Stomach (tissue), 9 donors: ENCODE data around the gene IST1. TPM values are rescaled to one million over a fixed set of nuclear protein-coding genes. Genes with fewer than 3 reads are reported as not detected.

ENCODE experiments used
- DNase-seq, 2 donors: peaks; one replicate each; pipeline versions ENCODE4 v3.0.0 to v3.0.0-alpha.2; 2013 to 2019
- H3K27ac ChIP-seq, 5 donors: fragments of 200-600 bp in 4 of 5; sonication (generic) in 4 of 5; one replicate each; pipeline ENCODE4 v1.5.1; 2013 to 2019; ENCODE audit warnings: mild to moderate bottlenecking in 1 of 5, moderate library complexity in 1 of 5
- H3K27me3 ChIP-seq, 3 donors: fragments of 200-600 bp; sonication (generic); one replicate each; pipeline ENCODE4 v1.5.1; 2017 to 2019; ENCODE audit warnings: mixed run types in 1 of 3
- H3K36me3 ChIP-seq, 4 donors: fragments of 200-600 bp; sonication (generic); 1 replicate in 3 of 4; 2 replicates in 1 of 4; pipeline ENCODE4 v1.5.1; 2016 to 2019
- H3K4me1 ChIP-seq, 4 donors: fragments of 200-600 bp; sonication (generic); one replicate each; pipeline ENCODE4 v1.5.1; 2016 to 2019
- H3K4me3 ChIP-seq, 4 donors: fragments of 200-600 bp; sonication (generic) in 3 of 4; one replicate each; pipeline ENCODE4 v1.5.1; 2016 to 2019; ENCODE audit warnings: mild to moderate bottlenecking in 1 of 4
- H3K9me3 ChIP-seq, 4 donors: fragments of 200-600 bp; sonication (generic); one replicate each; pipeline ENCODE4 v1.5.1; 2016 to 2019
- EP300 ChIP-seq: sonication (generic); formaldehyde crosslinking; IDR thresholded peaks from one replicate; pipeline ENCODE4 v1.6.1; 2017; ENCODE audit warnings: antibody characterized with exemption
- POLR2A ChIP-seq, 4 donors: fragments of 450-650 bp; IDR thresholded peaks; one replicate each; pipeline ENCODE4 v1.6.1; 2016; ENCODE audit warnings: antibody characterized with exemption in 4 of 4, control low read depth in 2 of 4, mild to moderate bottlenecking in 1 of 4, moderate library complexity in 1 of 4
- POLR2AphosphoS5 ChIP-seq, 3 donors: sonication (generic); formaldehyde crosslinking; IDR thresholded peaks; one replicate each; pipeline ENCODE4 v1.6.1; 2016; ENCODE audit warnings: antibody characterized with exemption in 3 of 3
- WGBS, 5 donors: extraction: QIAGEN DNeasy Blood & Tissue Kit in 3 of 5; methylation state at CpG; one replicate each; pipeline versions ENCODE4 v1.1.5 to v1.1.7; 2013 to 2018; 5-methylcytosine and 5-hydroxymethylcytosine counted together
- intact Hi-C: fragments of 100-400 bp; cut with DNase I; formaldehyde crosslinking; loops from one replicate; pipeline ENCODE4 v1.15.1; 2023; ENCODE audit warnings: low total_unique reads
- polyA plus RNA-seq, 3 donors: library from polyadenylated mRNA; stranded (reverse); fragments of 200-250 nt; gene quantifications; one replicate each; pipeline ENCODE4 v1.2.3, GENCODE V29; 2013
- total RNA-seq, 5 donors: library from RNA; depleted of rRNA; stranded (reverse); fragments of >200 nt; gene quantifications; one replicate each; pipeline versions ENCODE4 v1.1.0 to v1.2.3, GENCODE V29; 2014 to 2016
- TF ChIP-seq, protein P1 (sequence below), 7 experiments: fragments of 450-650 bp in 4 of 7; fragments of 200-600 bp in 3 of 7; sonication (generic) in 3 of 7; IDR thresholded peaks; one replicate each; pipeline ENCODE4 v1.5.1; 2016 to 2019; ENCODE audit warnings: antibody characterized with exemption in 7 of 7, control low read depth in 2 of 7, mild to moderate bottlenecking in 1 of 7
- donor health status: healthy with polysubstance abuse.
- donor health status: Bipolar disorder and iron deficiency.
- donor health status: healthy.

Gene IST1
- total and polyA plus RNA-seq, 8 donors: 76.0 to 270 (median 160) TPM

DNA sequence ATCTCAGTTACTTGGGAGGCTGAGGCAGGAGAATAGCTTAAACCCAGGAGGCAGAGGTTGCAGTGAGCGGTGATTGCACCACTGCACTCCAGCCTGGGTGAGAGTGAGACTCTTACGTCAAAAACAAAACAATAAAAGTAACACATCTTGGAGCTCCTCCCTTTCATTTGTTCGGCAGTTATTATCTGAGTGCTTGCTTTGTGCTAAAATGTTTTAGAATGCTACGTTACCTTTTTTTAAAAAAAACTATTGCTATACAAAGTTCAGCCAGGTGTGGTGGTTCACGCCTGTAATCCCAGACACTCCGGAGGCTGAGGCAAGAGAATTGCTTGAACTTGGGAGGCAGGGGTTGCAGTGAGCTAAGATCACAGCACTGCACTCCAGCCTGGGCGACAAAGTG lies 15.8 kb downstream of the IST1 start:
- intact Hi-C loops: no loop called here
- H3K36me3 ChIP-seq: peaks cover 0 to 28% (median 14%) of the 10 kb centered on the region in 4 donors
- no peak overlapping the region for H3K27ac ChIP-seq
- no peaks in the 10 kb centered on the region for H3K9me3 ChIP-seq
- no peak overlapping the region for H3K4me3 ChIP-seq
- no peak for DNase-seq
- H3K27me3 ChIP-seq: no peaks in the 10 kb centered on the region
- peaks cover 21 to 96% (median 57%) of the 10 kb centered on the region in 4 donors for H3K4me1 ChIP-seq
- TF ChIP-seq POLR2AphosphoS5 (IDR thresholded peaks at IDR 0.05) (no peak), POLR2A (IDR thresholded peaks at IDR 0.05) (no peak), EP300 (no peak)
- TF ChIP-seq, protein P1, sequence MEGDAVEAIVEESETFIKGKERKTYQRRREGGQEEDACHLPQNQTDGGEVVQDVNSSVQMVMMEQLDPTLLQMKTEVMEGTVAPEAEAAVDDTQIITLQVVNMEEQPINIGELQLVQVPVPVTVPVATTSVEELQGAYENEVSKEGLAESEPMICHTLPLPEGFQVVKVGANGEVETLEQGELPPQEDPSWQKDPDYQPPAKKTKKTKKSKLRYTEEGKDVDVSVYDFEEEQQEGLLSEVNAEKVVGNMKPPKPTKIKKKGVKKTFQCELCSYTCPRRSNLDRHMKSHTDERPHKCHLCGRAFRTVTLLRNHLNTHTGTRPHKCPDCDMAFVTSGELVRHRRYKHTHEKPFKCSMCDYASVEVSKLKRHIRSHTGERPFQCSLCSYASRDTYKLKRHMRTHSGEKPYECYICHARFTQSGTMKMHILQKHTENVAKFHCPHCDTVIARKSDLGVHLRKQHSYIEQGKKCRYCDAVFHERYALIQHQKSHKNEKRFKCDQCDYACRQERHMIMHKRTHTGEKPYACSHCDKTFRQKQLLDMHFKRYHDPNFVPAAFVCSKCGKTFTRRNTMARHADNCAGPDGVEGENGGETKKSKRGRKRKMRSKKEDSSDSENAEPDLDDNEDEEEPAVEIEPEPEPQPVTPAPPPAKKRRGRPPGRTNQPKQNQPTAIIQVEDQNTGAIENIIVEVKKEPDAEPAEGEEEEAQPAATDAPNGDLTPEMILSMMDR (IDR thresholded peaks at IDR 0.05): no peak
- 74 to 84% (median 75%) methylated on average over 7 of the region's 7 CpGs for WGBS, 5 donors

DNA sequence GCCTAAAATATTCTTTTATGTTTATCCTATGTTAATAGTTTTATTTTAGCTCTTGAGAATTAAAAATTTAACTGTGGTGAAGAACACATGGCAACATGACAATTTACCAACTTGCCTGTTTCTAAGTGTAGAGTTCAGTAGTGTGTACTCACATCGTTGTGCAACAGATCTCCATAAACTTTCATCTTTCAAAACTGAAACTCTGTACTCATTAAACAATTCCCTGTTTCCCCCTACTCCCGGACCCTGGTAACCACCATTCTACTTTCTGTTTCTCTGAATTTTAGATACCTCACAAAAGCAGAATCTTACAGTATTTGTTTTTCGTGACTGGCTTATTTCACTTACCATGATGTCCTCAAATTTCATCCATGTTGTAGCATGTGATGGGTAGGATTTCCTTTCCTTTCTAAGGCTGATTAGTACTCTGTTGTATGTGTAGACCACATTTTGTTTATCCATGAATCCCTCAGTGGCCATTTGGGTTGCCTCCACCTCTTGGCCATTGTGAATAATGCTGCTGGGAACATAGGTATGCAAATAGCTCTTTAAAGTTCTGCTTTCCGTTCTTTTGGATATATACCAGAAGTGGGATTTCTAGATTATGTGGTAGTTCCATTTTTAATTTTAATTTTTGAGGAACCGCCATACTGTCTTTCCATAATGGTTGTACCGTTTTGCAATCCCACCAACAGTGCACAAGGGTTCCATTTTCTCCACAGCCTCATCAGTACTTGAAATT lies 17.4 kb downstream of the IST1 start:
- H3K4me3 ChIP-seq: no peak overlapping the region
- DNase-seq: no peak
- no peaks in the 10 kb centered on the region for H3K9me3 ChIP-seq
- WGBS, 5 donors: 78 to 88% (median 84%) methylated on average over 6 of the region's 6 CpGs
- intact Hi-C loops: no loop called here
- H3K27ac ChIP-seq: no peak overlapping the region
- TF ChIP-seq, protein P1 (IDR thresholded peaks at IDR 0.05): no peak
- TF ChIP-seq POLR2A (IDR thresholded peaks at IDR 0.05) (no peak), POLR2AphosphoS5 (IDR thresholded peaks at IDR 0.05) (no peak), EP300 (no peak)
- H3K4me1 ChIP-seq: peaks cover 21 to 96% (median 58%) of the 10 kb centered on the region in 4 donors
- peaks cover 0 to 43% (median 29%) of the 10 kb centered on the region in 4 donors for H3K36me3 ChIP-seq
- no peaks in the 10 kb centered on the region for H3K27me3 ChIP-seq

DNA sequence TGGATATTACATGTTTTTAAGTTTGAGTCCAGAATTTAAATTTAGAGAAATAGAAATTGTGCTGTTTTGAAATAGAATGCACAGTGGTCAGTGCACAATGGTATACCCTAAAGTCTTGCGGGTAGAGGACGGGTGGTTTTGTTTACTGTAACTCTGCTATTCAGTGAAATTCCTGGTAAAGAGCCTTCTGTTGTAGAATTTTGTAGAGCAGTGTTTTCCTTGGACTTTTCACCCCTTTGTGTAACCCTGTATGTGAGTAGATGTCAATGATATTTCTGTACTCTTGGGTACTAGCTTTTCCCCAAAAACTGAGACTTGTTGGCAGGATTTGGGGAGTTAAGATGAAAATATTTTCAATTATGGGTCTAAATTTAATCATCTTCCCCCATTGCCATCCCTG lies 19.5 kb downstream of the IST1 start:
- peaks cover 14 to 96% (median 50%) of the 10 kb centered on the region in 4 donors for H3K4me1 ChIP-seq
- no peaks in the 10 kb centered on the region for H3K9me3 ChIP-seq
- 45 to 56% (median 48%) methylated on average over 2 of the region's 2 CpGs for WGBS, 5 donors
- no peak overlapping the region for H3K27ac ChIP-seq
- TF ChIP-seq POLR2AphosphoS5 (IDR thresholded peaks at IDR 0.05) (no peak), POLR2A (IDR thresholded peaks at IDR 0.05) (no peak), EP300 (no peak)
- TF ChIP-seq, protein P1 (IDR thresholded peaks at IDR 0.05): no peak
- intact Hi-C loops: no loop called here
- peaks cover 13 to 56% (median 44%) of the 10 kb centered on the region in 4 donors for H3K36me3 ChIP-seq
- no peaks in the 10 kb centered on the region for H3K27me3 ChIP-seq
- no peak for DNase-seq
- no peak overlapping the region for H3K4me3 ChIP-seq

DNA sequence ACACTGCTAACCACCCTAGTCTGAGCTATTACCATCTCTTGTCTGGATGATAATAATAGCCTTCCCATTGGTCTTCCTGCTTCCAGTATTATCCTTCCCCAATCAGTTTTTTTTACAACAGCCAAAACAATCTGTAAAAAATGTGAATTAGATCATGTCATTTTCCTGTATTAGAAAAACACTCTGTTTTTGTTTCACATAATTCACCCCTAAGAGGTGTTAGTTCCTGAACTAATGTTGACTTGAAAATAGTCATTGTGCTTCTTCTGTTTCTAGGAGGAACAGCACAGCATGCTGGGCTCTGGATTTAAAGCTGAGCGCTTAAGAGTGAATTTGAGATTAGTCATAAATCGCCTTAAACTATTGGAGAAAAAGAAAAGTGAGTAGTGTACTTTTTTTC lies 20.0 kb downstream of the IST1 start:
- intact Hi-C loops: no loop called here
- Histone ChIP-seq H3K36me3 (peaks cover 18 to 62% (median 49%) of the 10 kb centered on the region in 4 donors), H3K4me3 (no peak overlapping the region), H3K4me1 (peaks cover 10 to 92% (median 46%) of the 10 kb centered on the region in 4 donors), H3K9me3 (no peaks in the 10 kb centered on the region), H3K27ac (no peak overlapping the region), H3K27me3 (no peaks in the 10 kb centered on the region)
- WGBS, 5 donors: 92 to 96% (median 94%) methylated on average over 2 of the region's 2 CpGs
- DNase-seq: no peak
- TF ChIP-seq, protein P1 (IDR thresholded peaks at IDR 0.05): no peak
- TF ChIP-seq EP300 (no peak), POLR2AphosphoS5 (IDR thresholded peaks at IDR 0.05) (no peak), POLR2A (IDR thresholded peaks at IDR 0.05) (no peak)
